GM06990 (cell line): ENCODE results near the gene CCDC85B.

Experiments
- DNase-seq: peaks from one replicate; pipeline ENCODE4 v3.0.0-alpha.2; 2011; ENCODE audit not compliant: insufficient read length; ENCODE audit errors: extremely low read depth
- H3K27me3 ChIP-seq: replicated peaks from 2 replicates; pipeline ENCODE4 v1.6.0; 2011; ENCODE audit warnings: low read length; ENCODE audit not compliant: control insufficient read depth, insufficient read depth
- H3K36me3 ChIP-seq: 2 replicates; pipeline ENCODE4 v1.5.1; 2011; ENCODE audit warnings: low read length; ENCODE audit not compliant: control insufficient read depth, insufficient read depth
- H3K4me3 ChIP-seq: replicated peaks from 2 replicates; pipeline ENCODE4 v1.5.1; 2011; ENCODE audit warnings: low read depth, mild to moderate bottlenecking, control low read depth, low read length
- TF ChIP-seq, protein P1 (sequence below): IDR thresholded peaks from 2 replicates; pipeline ENCODE4 v1.5.1; 2011; ENCODE audit warnings: low read length, control low read depth, mild to moderate bottlenecking, inconsistent platforms; ENCODE audit not compliant: insufficient read depth, poor library complexity, severe bottlenecking

CCDC85B gene

GRCh38 chr11:65856689-65857499 lies 33.6 kb upstream of the CCDC85B start:
- DNase-seq: peak; percentile 87
- Histone ChIP-seq H3K4me3 (peak overlapping the region; percentile 97), H3K36me3 (peaks cover 34% of the 10 kb centered on the region), H3K27me3 (no peaks in the 10 kb centered on the region)
- TF ChIP-seq, protein P1, sequence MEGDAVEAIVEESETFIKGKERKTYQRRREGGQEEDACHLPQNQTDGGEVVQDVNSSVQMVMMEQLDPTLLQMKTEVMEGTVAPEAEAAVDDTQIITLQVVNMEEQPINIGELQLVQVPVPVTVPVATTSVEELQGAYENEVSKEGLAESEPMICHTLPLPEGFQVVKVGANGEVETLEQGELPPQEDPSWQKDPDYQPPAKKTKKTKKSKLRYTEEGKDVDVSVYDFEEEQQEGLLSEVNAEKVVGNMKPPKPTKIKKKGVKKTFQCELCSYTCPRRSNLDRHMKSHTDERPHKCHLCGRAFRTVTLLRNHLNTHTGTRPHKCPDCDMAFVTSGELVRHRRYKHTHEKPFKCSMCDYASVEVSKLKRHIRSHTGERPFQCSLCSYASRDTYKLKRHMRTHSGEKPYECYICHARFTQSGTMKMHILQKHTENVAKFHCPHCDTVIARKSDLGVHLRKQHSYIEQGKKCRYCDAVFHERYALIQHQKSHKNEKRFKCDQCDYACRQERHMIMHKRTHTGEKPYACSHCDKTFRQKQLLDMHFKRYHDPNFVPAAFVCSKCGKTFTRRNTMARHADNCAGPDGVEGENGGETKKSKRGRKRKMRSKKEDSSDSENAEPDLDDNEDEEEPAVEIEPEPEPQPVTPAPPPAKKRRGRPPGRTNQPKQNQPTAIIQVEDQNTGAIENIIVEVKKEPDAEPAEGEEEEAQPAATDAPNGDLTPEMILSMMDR: no peak

- Histone ChIP-seq H3K36me3 (peaks cover 33% of the 10 kb centered on the region), H3K4me3 (peak overlapping the region; percentile 97), H3K27me3 (no peaks in the 10 kb centered on the region)
- TF ChIP-seq, protein P1: no peak
- DNase-seq: no peak
Measured at GRCh38 chr11:65857500-65857852, 33.0 kb upstream of the CCDC85B start.

DNA sequence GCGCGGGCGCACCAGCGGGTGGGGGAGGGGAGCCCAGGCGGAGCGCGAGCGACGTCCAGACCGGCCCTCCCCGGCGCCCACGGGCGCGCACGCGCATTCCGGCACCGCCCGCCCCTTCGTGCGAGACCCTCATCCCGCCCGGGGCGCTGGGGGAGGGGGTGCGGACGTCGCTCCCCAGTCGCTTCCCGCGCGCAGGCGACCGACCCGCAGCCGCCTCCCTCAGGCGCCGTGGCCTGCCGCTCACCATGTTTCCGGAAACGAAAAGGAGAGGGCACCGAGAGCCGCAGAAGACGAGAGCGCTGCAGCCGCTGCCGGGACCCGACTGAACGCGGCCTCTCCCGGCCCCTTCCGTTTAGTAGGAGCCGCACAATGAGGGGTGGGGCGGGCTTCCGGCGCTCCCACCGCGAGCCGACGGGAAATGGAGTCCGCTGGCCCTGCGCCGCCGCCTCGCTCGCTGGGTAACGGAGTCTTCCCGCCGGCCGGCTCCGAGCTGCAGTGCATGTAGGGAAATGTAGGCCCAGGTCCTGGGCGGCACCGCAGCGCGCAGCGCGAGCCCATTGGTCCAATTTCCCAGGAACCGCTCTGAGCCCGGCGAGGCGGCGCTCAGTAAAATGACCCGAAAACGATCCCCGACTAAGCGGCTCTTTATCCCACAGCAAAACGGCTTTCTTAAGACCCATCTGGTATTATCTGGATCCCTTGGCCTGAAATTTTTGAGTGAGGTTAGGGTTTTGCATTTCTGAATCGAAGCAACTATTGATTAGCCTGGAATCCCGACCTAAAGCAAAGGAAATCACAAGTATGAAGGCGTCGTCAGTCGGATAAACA lies 32.4 kb upstream of the CCDC85B start, which contains the start of gene CFL1:
Gene CFL1 (minus strand): TSS at position 328 of the 828 bp plus-strand sequence. CDS start 81 bp downstream, at position 247.
- TF ChIP-seq, protein P1: no peak
- DNase-seq: peak; percentile 99
- Histone ChIP-seq H3K27me3 (no peaks in the 10 kb centered on the region), H3K36me3 (peaks cover 33% of the 10 kb centered on the region), H3K4me3 (peak within 1 kb of the TSS; percentile 97)

DNA sequence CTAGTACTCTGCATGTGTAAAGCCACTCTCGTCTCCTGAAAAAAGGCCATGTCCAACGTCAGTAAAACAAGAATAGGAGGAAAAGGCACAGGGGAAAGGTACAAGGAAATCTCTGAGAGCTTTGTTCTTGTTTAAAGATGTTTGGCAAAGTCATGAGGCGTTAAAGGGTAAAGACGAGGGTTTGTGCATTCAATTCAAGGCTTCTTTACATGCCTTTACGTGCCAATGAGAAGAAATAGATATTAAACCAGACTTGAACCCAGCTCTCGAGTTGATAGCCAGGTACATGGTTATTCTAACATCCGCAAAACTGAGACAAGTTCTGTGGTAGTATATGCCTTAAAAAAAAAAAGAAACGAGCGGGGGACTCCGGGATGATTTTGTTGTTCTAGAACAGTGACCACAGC lies 31.8 kb upstream of the CCDC85B start:
- TF ChIP-seq, protein P1: no peak
- DNase-seq: no peak

GRCh38 chr11:65859095-65859811 lies 31.2 kb upstream of the CCDC85B start:
- H3K27me3 ChIP-seq: no peaks in the 10 kb centered on the region
- DNase-seq: peak; percentile 100
- peak overlapping the region; percentile 97 for H3K4me3 ChIP-seq
- peaks cover 38% of the 10 kb centered on the region for H3K36me3 ChIP-seq
- TF ChIP-seq, protein P1: no peak

More for the DNA sequence above, 31.8 kb upstream of the CCDC85B start:
- Histone ChIP-seq H3K27me3 (no peaks in the 10 kb centered on the region), H3K36me3 (peaks cover 34% of the 10 kb centered on the region), H3K4me3 (peak overlapping the region; percentile 64)
